Activated CD8-positive, alpha-beta memory T cell treated with anti-CD3 and anti-CD28 coated beads, Interleukin-2, amount 50 U/mL, for 48 hours (primary cell): ENCODE measurements around the gene LRRC61.

Experiments used
- DNase-seq: peaks from one replicate; pipeline ENCODE4 v3.0.0-alpha.2; 2020

The LRRC61 gene

DNA sequence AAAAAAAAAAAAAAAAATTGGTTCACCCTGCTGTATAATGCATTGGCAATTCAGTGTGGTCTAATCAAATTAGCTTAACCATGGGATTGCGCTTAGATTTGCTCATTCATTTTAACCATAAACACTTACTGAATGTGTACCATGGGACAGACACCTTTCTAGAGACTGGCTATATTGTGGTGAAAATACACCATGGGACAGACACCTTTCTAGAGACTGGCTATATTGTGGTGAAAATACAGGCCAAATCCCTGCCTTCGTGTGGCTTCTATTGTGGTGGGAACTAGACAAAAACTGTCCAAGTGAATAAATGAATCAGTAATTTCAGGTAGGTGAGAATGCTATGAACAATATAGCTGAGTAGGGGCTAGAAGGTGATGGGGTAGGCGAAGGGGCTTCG is 35.3 kb downstream of the LRRC61 start:
- DNase-seq, result no peak

DNA sequence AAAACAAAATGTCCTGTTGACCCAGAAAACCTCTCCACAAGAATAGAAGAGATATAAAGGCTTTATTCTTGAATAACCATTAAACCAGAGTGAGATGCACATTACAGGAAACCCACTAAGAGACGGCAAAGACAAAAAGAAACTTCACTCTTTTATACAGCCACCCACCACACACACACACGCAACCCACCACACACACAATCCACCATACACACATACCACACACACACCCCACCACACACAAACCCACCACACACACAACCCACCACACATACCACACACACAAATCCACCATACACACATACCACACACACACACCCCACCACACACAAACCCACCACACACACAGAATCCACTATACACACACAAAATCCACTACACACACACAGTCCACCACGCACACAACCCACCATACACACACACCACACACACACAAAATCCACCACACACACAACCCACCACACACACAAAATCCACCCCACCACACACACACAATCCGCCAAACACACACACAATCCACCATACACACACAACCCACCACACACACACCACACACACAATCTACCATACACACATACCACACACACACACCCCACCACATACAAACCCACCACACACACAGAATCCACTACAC is 36.0 kb downstream of the LRRC61 start:
- DNase-seq, result no peak

DNA sequence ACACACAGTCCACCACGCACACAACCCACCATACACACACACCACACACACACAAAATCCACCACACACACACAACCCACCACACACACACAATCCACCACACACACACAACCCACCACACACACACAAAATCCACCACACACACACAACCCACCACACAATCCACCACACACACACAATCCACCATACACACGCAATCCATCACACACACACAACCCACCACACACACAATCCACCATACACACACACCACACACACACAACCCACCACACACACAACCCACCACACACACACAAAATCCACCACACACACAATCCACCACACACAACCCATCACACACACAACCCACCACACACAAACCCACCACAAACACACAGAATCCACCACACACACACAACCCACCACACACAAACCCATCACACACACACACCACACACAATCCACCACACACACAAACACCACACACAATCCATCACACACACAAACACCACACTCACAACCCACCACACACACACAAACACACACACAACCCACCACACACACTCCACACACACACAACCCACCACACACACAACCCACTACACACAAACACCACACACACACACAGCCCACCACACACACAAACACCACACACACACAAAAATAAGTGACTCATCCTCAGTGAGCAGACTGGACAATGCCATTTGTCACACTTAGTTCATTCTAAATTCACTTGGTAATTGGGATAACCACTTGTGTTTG is 36.6 kb downstream of the LRRC61 start:
- DNase-seq, result no peak

DNA sequence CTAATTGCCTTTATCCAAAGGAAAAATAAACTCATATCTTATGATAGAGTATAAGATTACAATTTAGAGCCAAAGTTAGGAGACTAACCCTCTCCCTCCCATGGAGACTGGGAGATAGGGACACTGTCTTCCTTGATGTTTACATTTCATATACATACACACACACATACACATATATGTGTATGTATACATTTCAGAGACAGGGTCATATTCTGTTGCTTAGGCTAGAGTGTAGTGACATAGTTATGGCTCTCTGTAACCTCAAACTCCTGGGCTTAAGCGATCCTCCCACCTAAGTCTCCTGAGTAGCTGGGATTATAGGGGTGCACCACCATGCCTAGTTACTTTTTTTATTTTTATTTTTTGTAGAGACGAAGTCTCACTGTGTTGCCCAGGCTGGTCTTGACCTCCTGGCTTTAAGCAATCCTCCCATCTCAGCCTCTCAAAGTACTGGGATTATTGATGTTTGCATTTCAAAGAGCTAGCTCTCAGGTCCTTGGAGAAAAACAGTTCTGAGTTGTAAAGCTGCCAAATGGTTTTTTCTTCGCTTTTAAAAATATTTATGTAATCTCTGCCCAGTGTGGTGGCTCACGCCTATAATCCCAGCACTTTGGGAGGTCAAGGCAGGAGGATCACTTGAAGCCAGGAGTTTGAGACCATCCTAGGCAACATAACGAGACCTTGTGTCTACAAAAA is 37.4 kb downstream of the LRRC61 start:
- no peak for DNase-seq

DNA sequence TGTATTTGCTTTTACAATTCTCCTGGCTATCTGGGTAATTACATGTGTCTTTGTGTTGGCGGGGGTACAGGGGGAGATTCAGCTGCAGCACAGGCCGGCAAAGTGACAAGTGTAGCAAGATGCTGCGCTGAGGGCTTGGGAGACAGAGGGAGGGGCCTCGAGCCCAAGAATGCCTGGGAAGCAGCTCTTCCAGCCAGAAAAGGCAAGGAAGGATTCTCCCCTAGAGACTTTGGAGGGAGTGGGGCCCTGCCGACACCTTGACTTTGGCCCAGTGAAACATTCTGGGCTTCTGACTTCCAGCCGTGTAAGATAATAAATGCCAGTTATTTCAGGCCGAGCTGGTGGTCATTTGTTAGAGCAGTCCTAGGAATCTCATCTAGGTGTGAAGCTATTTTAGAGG is 38.2 kb downstream of the LRRC61 start:
- no peak for DNase-seq

DNA sequence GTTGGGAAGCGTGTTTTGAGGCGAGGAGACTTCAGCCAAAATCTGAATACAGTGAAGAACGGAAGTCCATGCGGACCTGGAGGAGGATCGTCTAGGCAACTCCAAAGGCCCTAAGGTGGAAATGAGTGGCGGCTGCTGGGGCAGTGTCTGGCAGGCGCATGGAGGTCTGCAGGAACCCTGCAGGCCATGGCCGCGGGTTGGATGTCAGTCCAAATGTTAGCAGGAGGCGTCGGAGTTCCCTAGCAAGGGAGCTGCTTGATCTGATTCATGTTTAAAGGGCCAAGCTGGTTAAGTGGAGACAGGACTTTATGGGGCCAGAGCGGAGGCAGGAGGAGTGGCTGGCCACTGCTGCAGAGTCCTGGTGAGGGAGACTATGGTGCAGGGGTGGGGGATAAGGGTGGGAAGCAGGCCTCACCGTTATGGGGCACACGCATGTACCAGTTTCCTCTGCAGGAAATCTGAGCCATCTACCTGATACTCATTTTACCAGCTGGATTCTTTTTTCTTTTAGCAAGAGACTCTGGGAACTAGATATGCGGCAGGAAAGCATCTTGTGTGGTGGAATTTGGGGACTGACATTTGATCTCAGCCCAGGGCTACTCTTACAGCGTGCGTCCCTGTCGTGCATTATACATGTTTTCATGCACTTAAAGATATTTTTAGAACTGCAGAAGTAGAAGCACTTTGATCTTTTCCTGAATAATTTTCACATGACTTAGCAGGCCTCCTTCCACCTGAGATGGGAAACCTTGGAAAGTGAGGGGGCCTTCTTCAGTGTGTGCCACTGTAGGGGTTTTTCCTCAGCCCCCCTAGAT is 38.9 kb downstream of the LRRC61 start:
- DNase-seq, result no peak

DNA sequence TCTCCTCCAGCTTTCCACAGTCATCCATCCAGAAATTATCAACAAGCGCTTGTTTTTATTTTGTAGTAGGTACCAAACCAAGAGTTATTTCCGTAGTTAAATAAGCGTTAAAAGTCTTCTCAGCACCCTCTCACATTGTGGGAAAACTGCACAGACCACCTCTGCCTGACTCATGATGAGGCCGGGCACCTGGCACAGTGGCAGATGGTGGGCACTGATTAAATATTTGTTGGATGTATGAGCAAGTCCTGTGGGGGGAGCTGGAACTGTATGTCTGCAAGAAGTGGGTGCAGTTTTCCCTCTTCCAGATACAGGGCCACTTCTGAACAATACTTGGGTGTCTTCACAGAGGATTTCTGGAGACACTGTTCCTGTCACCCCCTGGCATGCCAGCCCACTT is 40.2 kb downstream of the LRRC61 start:
- no peak for DNase-seq

DNA sequence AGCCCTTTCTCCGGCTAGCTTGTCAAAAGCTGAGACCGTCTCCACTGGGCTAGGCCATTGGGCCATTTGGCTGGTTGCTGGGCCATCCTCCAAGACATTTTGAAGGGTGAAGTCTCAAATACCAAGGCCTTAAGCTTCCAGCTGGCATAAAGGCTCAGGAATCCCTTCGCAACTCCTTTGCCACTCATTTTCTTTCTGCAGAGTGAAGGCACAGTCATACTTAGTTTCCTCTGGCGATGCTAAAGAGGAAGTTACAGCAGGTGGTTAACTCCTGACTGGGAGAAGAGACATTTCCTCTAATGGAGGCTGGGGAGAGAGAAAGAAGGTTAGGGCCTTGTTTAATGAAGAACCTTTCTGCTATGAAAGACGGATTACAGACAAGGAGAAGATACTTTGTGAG is 40.7 kb downstream of the LRRC61 start:
- DNase-seq, result no peak

DNA sequence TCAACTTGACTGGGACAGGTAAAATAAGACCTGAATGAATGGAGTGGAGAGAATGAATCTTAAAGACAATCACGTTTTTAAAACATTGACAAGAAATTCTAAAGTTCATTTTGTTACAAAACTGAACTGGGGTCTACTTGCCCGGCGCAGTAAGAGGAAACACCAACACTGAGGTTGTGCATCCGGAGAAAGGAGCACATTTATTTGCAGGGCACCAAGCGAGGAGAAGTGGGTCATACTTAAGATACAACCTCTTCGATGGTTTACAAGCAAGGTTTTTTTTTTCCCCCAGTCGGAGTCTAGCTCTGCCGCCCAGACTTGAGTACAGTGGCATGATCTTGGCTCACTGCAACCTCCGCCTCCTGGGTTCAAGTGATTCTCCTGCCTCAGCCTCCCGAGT is 42.0 kb downstream of the LRRC61 start:
- no peak for DNase-seq

DNA sequence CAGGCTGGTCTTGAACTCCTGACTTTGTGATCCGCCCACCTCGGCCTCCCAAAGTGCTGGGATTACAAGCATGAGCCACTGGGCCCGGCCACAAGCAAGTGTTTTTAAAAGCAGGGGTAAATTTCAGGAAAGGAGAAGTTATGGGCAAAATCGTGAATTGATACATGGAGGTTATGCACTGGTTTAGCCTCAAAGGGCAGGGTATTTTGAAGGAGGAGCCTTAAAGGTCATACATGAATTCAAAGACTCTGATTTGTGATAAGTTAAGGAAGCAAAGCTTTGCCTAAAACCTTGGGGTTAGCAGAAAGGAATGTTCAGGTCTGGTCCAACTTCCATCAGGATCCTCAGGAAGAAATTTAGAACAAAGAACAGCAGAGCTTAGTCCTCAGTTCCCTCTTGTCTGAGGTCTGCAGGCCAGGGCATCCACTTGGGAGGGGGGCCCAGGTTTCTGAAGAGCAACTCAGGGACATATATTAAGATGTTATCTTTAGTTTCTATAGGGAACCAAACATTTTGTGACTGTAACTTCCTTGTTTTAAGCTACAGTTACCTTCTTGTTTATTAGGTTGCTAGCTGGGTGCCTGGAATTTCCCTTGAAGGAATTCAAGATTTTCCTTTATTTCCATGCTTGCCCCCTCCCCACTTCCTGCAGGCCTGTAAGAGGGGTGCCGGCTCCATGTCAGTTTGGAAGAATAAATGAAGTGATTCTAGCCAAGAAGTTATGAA is 42.7 kb downstream of the LRRC61 start:
- DNase-seq, result no peak

DNA sequence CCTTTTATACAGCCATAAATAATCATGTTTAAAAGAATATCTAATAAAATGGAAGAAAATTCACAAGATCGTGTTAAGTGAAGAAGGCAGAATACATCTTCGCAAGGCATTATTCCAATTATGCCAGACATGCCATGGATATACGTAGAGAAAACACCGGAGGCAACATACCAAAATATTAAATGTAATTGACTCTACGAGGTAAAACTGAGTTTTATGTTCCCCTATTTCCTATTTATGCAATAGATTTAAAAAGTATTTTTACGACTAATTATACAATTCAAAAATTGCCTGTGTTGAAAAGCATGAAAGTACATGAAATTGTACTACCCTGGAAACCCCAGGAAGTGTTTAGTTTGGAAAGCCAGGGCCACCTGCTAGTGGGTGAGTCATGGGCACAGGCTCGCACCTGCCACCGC is 44.5 kb downstream of the LRRC61 start:
- DNase-seq, result no peak

DNA sequence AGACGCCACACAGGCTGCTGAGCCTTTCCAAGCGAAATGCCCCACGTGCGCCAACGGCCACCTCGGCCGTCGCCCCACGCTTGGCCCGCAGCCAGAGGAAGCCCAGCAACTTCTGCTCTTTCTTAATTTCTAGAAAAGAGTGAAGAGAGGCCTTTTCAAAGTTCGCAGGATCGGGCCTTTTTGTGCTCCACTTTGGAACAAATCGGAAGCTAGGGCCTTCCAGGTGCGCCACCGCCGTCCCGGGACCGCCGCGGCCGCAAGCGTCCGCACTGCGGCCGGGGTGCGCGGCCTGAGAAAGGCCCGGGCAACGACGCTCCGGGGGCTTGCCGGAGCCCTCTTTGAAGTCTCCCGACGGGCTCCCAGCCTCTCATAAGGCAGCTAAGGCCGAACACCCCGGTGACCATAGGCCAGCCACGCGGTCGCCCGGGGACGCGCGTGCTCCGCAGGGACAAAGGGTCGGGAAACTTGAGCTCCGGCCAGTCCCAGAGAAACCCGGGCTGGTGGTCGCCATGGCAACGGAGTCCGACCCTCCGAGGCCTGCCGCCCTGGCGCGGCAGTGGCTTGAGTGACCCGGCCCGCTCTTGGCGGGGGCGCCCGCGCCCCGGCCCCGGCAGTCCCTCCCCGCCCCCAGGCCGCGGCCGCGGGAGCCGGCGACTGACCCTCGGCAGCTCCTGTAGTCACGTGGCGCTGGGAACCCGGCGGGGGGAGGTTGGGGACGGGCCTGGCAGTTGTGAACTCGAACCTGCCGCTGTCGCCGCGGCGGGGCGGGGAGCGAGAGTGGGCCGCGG is 45.1 kb downstream of the LRRC61 start, which contains the start of gene REPIN1:
Gene REPIN1, plus strand, starts transcription at position 727 of the 788 bp plus-strand sequence. CDS start 890 bp downstream, outside the sequence.
- peak; percentile 91 for DNase-seq

DNA sequence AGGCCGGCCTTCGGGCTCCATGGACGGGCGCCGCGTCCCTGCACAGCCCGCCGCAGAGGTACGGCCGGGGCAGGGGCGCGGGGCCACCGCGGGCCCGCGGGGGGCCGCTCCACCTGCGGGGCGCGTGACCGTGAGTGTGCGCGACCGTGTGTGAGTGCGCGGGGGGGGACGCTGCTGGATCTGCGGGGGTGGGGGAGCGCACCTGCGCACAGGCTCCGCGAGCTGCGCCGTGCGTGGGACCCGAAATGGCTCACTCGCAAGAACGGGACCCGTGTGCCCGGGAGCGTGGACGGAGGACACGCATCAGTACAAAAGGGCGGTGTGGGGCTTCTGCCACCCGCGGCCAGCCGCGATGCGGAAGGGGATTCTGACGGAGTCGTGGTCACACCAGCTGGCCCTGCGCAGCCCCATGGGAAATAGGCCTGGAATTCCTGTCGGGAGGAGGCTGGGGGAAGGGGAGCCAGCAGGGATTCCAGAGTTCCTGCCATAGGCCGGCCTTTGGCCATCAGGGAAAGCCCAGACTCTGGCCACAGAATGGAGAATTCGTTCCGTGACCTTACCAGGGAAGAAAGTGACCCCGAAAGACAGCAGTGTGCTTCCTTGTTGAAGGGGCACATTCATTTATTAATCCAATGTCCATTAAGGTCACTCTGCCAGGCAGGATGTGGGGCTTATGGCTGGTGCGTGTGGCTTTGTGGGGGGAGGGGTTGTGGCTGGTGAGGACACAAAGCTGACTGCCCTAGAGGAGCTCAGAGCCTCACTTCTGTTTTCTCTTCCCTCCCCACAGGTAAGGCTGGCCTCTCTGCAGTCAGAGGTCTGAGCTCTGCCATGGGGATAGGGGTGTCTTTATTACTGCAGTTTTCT is 46.0 kb downstream of the LRRC61 start:
- DNase-seq, result peak; percentile 73

DNA sequence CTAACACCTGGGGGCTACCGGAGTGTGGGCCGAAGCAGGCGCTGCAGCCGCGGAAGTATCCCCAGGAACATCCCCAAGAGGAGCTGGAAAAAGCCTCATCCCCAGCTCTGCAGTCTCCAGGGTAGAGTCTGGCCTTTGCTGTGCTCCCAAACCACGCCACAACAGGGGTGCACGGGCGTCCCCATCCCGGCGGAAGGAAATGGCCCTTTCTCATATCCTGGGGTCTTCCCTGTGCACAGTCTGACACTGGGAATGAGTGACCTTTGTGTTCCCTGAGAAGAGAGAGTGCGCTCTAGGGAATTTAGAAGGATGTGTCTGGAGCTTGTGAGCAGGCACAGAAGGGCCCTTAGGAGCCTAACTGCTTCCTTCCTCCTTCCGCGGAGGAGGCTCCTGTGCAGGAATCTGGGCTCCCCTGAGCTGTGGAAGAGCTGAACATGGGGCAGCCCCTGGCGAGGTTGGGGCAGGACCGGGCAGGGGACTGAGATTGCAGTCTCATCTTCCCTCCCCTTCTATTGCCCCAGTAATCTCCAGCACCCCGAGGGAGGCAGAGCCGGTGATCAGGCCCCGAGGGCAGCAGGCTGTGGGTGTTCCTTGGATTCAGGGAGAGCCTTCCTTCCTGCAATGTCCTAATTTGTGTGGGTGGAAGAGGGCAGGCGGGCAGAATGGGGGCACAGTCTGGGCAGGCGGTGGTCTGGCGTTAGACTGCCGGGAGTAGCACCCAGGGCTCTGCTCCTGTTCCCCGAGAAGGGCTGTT is 46.8 kb downstream of the LRRC61 start:
- no peak for DNase-seq

DNA sequence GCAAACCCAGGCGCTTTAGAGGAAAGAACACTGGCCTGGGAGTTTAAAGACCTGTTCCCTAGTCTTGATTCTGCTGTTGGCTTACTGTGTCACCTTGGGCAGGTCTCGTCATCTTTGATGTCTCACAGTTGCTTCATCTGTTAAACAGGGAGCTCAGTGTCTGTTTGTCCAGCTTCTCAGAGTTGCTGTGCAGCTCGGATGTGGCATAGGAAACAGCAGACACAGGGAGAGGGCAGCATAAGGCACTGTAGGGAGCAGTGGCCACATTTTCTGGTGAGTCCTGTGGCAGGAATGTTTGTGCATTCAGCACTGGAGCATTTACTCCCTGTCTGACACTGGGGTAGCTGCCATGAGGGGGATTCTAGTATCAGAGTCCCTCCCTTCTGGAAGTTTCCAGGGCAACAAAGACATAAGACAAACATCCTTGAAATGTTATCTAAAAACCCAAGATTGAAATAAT is 47.5 kb downstream of the LRRC61 start:
- DNase-seq, result no peak

DNA sequence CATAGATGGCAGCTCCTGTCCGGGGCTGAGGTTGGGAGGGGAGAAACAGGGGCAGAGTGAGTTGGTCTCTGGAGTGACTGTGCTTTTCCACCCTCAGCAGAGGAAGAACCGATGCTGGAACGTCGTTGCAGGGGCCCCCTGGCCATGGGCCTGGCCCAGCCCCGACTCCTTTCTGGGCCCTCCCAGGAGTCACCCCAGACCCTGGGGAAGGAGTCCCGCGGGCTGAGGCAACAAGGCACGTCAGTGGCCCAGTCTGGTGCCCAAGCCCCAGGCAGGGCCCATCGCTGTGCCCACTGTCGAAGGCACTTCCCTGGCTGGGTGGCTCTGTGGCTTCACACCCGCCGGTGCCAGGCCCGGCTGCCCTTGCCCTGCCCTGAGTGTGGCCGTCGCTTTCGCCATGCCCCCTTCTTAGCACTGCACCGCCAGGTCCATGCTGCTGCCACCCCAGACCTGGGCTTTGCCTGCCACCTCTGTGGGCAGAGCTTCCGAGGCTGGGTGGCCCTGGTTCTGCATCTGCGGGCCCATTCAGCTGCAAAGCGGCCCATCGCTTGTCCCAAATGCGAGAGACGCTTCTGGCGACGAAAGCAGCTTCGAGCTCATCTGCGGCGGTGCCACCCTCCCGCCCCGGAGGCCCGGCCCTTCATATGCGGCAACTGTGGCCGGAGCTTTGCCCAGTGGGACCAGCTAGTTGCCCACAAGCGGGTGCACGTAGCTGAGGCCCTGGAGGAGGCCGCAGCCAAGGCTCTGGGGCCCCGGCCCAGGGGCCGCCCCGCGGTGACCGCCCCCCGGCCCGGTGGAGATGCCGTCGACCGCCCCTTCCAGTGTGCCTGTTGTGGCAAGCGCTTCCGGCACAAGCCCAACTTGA is 48.2 kb downstream of the LRRC61 start:
- no peak for DNase-seq

DNA sequence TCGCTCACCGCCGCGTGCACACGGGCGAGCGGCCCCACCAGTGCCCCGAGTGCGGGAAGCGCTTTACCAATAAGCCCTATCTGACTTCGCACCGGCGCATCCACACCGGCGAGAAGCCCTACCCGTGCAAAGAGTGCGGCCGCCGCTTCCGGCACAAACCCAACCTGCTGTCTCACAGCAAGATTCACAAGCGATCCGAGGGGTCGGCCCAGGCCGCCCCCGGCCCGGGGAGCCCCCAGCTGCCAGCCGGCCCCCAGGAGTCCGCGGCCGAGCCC is 48.8 kb downstream of the LRRC61 start:
- no peak for DNase-seq

DNA sequence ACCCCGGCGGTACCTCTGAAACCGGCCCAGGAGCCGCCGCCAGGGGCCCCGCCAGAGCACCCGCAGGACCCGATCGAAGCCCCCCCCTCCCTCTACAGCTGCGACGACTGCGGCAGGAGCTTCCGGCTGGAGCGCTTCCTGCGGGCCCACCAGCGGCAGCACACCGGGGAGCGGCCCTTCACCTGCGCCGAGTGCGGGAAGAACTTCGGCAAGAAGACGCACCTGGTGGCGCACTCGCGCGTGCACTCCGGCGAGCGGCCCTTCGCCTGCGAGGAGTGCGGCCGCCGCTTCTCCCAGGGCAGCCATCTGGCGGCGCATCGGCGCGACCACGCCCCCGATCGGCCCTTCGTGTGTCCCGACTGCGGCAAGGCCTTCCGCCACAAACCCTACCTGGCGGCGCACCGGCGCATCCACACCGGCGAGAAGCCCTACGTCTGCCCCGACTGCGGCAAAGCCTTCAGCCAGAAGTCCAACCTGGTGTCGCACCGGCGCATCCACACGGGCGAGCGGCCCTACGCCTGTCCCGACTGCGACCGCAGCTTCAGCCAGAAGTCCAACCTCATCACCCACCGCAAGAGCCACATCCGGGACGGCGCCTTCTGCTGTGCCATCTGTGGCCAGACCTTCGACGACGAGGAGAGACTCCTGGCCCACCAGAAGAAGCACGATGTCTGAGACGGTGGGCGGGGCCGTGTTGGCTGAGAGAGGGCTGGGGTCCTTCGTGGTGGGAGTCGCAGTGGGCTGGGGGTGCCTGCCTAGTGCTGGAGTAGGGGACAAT is 49.3 kb downstream of the LRRC61 start:
- no peak for DNase-seq
